Hypothalamus (tissue), 51 donors: Measurements from ENCODE around the gene GPR39.
A peak's percentile ranks its signal among the peaks of the same experiment; 100 is the strongest.

Experiments used
- DNase-seq, 51 donors: peaks; one replicate each; lab custom pipeline; 2025; lab: John Stamatoyannopoulos, UW

Gene GPR39

GRCh38 chr2:132559326-132559725, 142.7 kb downstream of the GPR39 start:
- no peak for DNase-seq

- DNase-seq: no peak
Measured at GRCh38 chr2:132559921-132560320, 143.3 kb downstream of the GPR39 start.

DNA sequence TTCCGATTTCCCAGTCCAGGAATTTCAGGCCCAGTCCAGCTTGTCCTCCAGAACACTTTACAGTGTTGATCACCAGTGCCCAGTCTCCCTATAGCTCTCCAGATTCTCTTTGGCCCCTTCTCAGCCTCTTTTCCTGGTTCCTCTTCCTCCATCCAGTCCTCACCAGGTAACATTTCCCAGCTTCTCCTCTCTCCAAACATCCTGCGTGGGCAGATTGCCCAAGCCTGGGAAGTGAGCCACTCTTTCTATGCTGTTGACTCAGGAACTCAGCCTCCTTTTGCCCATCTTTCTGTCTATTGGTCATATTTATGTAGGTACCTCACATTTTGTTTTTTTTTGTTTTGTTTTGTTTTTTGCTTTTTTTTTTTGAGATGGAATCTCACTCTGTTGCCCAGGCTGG, 144.0 kb downstream of the GPR39 start:
- DNase-seq: no peak

DNA sequence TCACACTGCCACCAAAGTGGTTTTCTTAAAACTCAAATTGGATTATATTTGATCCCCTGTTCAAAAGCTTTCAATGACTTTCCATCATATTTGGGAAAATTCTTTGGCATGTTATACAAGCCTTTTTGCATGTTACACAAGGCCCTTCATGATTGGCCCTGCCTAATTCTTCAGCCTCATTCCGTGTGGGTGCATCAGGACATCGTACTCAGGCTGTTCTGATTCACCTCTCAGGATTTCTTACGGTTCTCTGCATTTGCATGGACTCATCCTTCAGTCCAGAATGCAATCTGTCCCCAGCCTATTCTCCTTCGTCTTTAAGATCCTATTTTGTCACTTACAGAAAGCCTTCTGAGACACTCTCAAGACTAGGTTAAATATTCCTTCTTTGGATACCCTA, 145.6 kb downstream of the GPR39 start:
- DNase-seq: no peak

- DNase-seq: no peak
Measured at GRCh38 chr2:132564065-132564464, 147.5 kb downstream of the GPR39 start.

GRCh38 chr2:132566379-132566778, 149.8 kb downstream of the GPR39 start:
- DNase-seq: no peak

- DNase-seq: no peak
Measured at GRCh38 chr2:132567682-132568081, 151.1 kb downstream of the GPR39 start.

GRCh38 chr2:132568656-132569055, 152.1 kb downstream of the GPR39 start:
- no peak for DNase-seq

- no peak for DNase-seq
Measured at GRCh38 chr2:132573444-132574007, 156.9 kb downstream of the GPR39 start.

- no peak for DNase-seq
Measured at GRCh38 chr2:132577686-132578085, 161.1 kb downstream of the GPR39 start.

- DNase-seq: no peak
Measured at GRCh38 chr2:132581591-132581990, 165.0 kb downstream of the GPR39 start.

DNA sequence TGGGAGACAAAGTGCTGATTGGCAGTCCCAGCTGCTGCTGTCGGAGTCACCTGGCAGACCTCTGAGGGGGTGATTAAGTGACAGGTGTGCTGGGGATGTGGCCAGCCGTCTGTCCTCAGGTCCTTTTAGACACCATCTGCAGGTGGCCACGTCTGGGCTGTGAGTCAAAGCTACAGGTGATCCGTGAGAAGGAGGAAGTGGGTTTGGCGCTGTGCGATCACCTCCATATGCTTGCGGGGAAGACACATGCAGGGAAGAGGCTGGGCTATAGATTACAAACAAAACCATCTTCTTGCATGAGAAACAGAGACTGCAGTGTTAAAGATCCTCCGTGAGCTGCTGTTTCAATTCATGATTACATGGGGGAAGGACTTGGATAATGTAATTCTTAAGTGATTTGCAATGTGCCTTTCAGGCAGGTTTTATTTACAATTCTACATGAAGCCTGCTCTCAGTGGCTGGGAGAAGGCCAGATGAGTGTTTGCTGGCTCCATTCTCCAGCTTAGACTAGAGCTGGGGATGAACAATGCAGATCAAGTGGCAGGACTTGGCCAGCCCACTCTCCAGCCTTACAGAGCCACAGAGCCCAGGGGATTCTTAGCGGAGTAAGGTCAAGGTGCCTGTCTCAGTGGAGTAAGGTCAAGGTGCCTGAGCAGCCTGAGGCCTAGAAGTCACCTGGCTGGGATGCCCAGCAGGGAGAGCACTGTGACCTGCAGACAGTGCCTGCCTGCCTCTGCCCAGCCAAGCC, 165.6 kb downstream of the GPR39 start:
- DNase-seq: no peak

DNA sequence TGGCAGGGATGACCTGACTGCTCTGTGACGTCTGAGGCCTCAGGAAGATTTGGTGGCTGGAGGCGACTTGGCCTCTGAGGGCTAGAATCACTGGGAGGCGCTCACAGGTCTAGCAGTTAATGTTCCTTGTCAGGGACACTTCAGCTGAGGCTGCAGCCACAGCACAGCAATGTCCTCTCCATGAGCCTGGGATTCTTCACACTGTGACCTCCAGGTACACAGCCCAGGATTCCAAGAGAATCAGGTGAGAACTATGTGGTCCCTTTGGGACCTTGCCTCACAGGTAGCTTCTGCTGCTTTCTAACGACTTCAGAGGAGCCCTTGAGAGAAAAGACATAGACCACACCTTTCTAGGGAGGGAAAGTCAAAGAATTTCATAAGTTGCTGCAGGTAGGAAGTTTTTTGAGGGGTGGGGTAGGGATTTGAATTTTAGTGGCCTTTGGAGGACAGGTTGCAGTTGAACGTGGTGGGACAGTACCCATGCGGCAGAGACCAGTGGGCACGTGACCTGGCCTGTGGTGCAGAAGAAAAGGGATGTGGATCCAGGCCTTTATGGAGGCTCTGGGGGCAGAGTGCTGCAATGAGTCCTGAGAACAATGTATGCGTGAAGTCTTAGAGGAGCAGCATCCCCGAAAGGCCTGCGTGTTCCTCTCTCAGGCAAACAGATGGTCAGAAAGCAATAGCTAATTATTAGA, 167.2 kb downstream of the GPR39 start:
- DNase-seq: no peak

- no peak for DNase-seq
Measured at GRCh38 chr2:132584976-132585817, 168.6 kb downstream of the GPR39 start.

DNA sequence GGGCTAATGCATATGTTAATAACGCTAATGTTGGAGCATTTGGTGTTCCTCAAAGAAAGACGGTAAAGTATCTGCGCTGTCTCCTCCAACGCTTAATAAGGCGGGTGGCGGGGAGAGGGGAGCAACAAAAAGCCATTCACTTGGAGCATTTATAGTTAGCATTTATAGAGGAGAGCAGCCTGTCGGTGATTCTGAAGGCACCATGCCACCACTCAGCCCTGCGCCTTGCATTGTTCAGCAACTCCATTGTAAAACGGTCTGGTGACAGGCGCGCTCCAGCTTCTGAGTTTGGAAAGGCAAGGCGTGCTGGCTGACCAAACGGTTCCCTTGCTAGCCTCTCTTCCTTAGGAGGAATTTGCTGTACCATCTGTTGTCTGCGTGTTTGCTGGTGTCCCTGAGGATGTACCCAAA, 169.5 kb downstream of the GPR39 start:
- DNase-seq: peak in 1 of 51 donors; percentile 8

GRCh38 chr2:132586835-132587234, 170.2 kb downstream of the GPR39 start:
- no peak for DNase-seq

DNA sequence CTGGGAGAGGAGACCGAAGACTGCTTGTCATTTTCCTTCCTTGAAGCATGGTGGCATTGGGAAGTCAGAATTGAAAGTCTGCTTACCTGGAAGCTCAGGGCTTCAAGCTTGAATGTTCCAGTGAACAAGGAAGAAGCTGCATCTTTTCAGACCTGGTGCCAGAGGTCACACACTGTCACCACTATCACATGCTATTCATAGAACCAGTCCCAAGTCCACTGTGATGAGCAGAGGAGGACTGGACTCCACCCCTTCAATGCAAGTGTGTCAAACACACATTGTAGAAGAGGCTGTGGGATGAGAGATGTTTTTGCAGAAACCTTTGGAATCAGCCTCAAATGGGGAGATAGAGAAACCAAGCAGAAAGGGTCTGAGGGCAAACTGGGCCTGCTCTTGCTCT, 172.0 kb downstream of the GPR39 start:
- no peak for DNase-seq

DNA sequence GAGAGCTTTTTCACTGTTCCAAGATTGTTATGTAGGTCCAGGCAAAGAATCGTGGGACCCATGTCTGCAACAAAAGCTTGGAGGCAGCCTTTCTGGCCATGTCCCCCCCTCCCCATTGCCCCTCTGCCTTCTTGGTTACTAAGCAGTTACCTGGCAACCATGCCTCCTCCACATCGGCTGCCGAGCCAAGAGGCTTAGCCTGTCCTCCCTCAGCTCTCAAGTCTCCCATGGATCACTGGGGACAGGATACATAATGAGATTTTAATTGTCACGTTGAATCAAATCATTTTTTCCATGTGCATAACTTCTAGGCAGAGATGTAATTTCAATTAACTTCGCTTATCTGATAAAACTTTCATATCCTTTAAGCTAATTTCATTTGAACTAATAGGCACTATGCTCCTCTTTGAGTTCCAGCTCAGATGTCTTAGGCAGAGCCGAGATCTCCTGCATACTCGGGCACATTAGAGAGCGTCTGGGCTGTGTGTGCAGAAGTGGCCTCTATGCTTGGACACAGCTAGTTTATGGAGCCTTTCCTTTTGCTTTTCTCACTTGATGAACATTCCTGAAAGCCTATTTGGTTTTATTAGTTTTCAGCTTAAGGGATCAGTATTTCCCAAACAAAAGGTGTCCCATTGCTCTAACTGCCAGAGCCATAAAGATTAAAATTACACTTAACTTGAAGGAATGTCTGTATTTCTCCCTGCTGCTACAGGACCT, 172.7 kb downstream of the GPR39 start:
- DNase-seq: peak in 12 of 51 donors; percentile 10 to 57 (median 22)

- DNase-seq: no peak
Measured at GRCh38 chr2:132589966-132590365, 173.4 kb downstream of the GPR39 start.

DNA sequence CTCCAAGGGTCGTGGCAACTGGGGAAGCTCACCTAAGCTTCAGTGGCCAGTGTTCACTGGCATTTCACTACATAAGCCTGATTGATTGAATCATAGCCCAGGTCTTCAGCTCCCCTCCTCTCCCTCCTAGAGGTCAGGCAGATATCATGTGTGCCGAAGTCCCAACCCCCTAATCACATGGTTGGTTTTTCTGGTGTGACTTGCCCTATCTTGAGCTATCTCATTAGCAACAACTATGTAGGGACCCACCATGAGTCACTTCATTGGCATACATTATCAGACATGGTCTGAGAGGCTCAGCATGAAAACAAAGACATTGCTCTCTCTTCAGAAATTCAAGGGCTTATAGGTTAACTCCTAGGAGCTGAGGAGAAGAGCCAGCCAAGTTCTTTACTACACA, 176.6 kb downstream of the GPR39 start:
- DNase-seq: no peak
